LNCAP (cell line): ENCODE measurements around the gene MYRFL.

Experiments used
- TF ChIP-seq, protein P1 (sequence below): fragments of 450-650 bp; IDR thresholded peaks from 2 replicates; pipeline ENCODE4 v1.5.1; 2017; ENCODE audit warnings: mild to moderate bottlenecking

The MYRFL gene

GRCh38 chr12:69834576-69834975 lies 9.5 kb downstream of the MYRFL start:
- TF ChIP-seq, protein P1, sequence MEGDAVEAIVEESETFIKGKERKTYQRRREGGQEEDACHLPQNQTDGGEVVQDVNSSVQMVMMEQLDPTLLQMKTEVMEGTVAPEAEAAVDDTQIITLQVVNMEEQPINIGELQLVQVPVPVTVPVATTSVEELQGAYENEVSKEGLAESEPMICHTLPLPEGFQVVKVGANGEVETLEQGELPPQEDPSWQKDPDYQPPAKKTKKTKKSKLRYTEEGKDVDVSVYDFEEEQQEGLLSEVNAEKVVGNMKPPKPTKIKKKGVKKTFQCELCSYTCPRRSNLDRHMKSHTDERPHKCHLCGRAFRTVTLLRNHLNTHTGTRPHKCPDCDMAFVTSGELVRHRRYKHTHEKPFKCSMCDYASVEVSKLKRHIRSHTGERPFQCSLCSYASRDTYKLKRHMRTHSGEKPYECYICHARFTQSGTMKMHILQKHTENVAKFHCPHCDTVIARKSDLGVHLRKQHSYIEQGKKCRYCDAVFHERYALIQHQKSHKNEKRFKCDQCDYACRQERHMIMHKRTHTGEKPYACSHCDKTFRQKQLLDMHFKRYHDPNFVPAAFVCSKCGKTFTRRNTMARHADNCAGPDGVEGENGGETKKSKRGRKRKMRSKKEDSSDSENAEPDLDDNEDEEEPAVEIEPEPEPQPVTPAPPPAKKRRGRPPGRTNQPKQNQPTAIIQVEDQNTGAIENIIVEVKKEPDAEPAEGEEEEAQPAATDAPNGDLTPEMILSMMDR, result no peak

GRCh38 chr12:69835081-69835480 lies 10.1 kb downstream of the MYRFL start:
- TF ChIP-seq, protein P1, result no peak

- TF ChIP-seq, protein P1, result no peak
Measured at GRCh38 chr12:69836015-69836414, 11.0 kb downstream of the MYRFL start.

DNA sequence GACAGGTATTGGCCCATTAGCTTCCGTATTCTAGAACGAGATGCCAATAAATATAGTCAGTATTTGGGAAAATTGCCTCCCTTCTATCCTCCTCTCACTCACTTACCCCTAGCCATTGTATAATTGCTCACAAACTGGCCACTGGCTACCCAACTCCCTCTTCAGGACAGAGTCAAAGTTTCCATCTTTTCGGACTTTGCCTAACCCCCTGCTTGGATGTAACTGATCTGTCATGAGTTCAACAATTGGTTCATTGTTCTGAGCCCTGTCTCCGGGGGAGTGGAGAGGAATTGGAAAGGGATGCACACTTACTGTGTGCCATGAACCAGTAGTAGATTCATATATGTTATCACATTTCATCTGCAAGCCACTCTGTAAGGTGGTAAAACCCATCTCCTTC lies 12.2 kb downstream of the MYRFL start:
- TF ChIP-seq, protein P1, result no peak

- TF ChIP-seq, protein P1, result no peak
Measured at GRCh38 chr12:69837657-69838415, 12.8 kb downstream of the MYRFL start.

DNA sequence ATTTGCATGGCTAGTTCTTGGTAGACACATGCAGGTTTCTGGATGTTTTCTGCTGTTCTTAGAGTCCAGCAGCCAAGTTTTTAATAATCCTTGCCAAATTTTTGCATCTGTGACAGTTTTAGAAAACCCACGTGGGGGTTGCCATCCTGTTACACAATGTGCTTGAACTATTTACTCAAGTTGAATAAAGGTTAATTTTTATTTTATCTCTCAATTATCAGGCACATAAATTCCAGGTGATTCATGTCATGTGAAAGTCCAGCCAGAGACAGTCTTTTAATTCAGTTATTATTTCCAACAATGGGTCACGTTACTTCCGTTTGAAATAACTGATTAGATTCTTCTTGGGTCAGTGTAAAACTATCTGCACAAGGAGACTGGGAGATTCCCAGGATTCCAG lies 15.7 kb downstream of the MYRFL start:
- TF ChIP-seq, protein P1, result no peak

GRCh38 chr12:69843608-69844007 lies 18.6 kb downstream of the MYRFL start:
- TF ChIP-seq, protein P1, result no peak

DNA sequence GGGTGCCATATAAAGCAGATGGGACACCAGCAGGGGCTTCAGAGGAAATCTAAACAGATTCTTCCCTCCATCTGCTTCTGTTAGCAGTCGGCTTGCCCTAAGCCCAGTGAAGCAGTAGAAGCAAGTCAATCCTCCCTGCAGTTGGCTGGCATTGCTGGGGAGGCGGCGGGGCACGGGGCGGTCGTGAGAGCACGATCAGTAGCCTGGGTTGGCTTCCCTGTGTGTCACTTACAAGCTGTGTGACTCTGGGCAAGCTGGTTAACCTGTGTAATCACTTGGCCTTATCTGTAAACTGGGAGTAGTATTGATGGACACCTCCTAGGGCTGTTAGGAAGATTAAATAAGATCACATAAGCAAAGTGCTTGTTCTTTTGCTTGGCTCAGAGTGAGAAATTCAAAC lies 19.4 kb downstream of the MYRFL start:
- TF ChIP-seq, protein P1, result no peak
